Measurements from ENCODE around the gene DUSP1.
"Not testable (repeated sequence)": the region's sequence is repeated elsewhere in the genome, so short reads cannot be mapped to it uniquely, and the experiment has no call there.

Gene DUSP1

GRCh38 chr5:172770675-172771438 is at the start of gene DUSP1:
Gene DUSP1, minus strand, starts transcription at chr5:172771195. Its CDS starts 243 bp downstream, at chr5:172770952.
- peak; percentile 83 for DNase-seq

GRCh38 chr5:172820046-172820767 is 49.2 kb upstream of the DUSP1 start:
- DNase-seq = no peak

GRCh38 chr5:172819569-172819968 is 48.6 kb upstream of the DUSP1 start:
- DNase-seq = no peak

GRCh38 chr5:172818081-172818480 is 47.1 kb upstream of the DUSP1 start:
- DNase-seq = no peak

GRCh38 chr5:172817664-172818063 is 46.7 kb upstream of the DUSP1 start:
- no peak for DNase-seq

GRCh38 chr5:172816925-172817562 is 46.0 kb upstream of the DUSP1 start:
- DNase-seq = no peak

- no peak for DNase-seq
Observed at GRCh38 chr5:172815631-172816030, 44.6 kb upstream of the DUSP1 start.

- not testable (repeated sequence) for DNase-seq
Observed at GRCh38 chr5:172810996-172811395, 40.0 kb upstream of the DUSP1 start.

- DNase-seq = no peak
Observed at GRCh38 chr5:172809774-172810173, 38.8 kb upstream of the DUSP1 start.

- no peak for DNase-seq
Observed at GRCh38 chr5:172807766-172808311, 36.8 kb upstream of the DUSP1 start.

GRCh38 chr5:172806897-172807672 is 36.1 kb upstream of the DUSP1 start:
- peak; percentile 85 for DNase-seq

- no peak for DNase-seq
Observed at GRCh38 chr5:172805736-172806255, 34.8 kb upstream of the DUSP1 start.

- no peak for DNase-seq
Observed at GRCh38 chr5:172805018-172805683, 34.2 kb upstream of the DUSP1 start.

- no peak for DNase-seq
Observed at GRCh38 chr5:172802567-172803176, 31.7 kb upstream of the DUSP1 start.

GRCh38 chr5:172802112-172802511 is 31.1 kb upstream of the DUSP1 start:
- no peak for DNase-seq

- DNase-seq = no peak
Observed at GRCh38 chr5:172801179-172801671, 30.2 kb upstream of the DUSP1 start.

GRCh38 chr5:172800088-172800551 is 29.1 kb upstream of the DUSP1 start:
- DNase-seq = peak; percentile 16

- DNase-seq = no peak
Observed at GRCh38 chr5:172799416-172799815, 28.4 kb upstream of the DUSP1 start.

GRCh38 chr5:172798422-172799215 is 27.6 kb upstream of the DUSP1 start:
- no peak for DNase-seq

GRCh38 chr5:172797771-172798191 is 26.8 kb upstream of the DUSP1 start:
- no peak for DNase-seq
